Stimulated activated CD8-positive, alpha-beta memory T cell treated with anti-CD3 and anti-CD28 coated beads, Interleukin-2, amount 100 ng/mL, for 1 hour (primary cell): Measurements from ENCODE around the gene PPCDC.

Experiments used
- DNase-seq, 2 donors: peaks; one replicate each; pipeline ENCODE4 v3.0.0-alpha.2; 2020; ENCODE audit warnings: low read depth in 2 of 2

PPCDC gene

GRCh38 chr15:75043509-75044257 is 20.3 kb downstream of the PPCDC start:
- DNase-seq: no peak

- no peak for DNase-seq
Measured at GRCh38 chr15:75044258-75044878, 21.0 kb downstream of the PPCDC start.

- DNase-seq: no peak
Measured at GRCh38 chr15:75045332-75046015, 22.1 kb downstream of the PPCDC start.

- no peak for DNase-seq
Measured at GRCh38 chr15:75048394-75048793, 25.0 kb downstream of the PPCDC start.

- no peak for DNase-seq
Measured at GRCh38 chr15:75049392-75049791, 26.0 kb downstream of the PPCDC start.

- DNase-seq: no peak
Measured at GRCh38 chr15:75050283-75050682, 26.9 kb downstream of the PPCDC start.

- DNase-seq: no peak
Measured at GRCh38 chr15:75051191-75051608, 27.8 kb downstream of the PPCDC start.

GRCh38 chr15:75051711-75052110 is 28.3 kb downstream of the PPCDC start:
- DNase-seq: no peak

- no peak for DNase-seq
Measured at GRCh38 chr15:75052972-75053747, 29.8 kb downstream of the PPCDC start.

GRCh38 chr15:75053748-75054125 is 30.3 kb downstream of the PPCDC start:
- DNase-seq: no peak

GRCh38 chr15:75054172-75054897 is 30.9 kb downstream of the PPCDC start:
- DNase-seq: no peak

- DNase-seq: no peak
Measured at GRCh38 chr15:75056036-75056435, 32.6 kb downstream of the PPCDC start.

- no peak for DNase-seq
Measured at GRCh38 chr15:75058127-75058905, 34.9 kb downstream of the PPCDC start.

GRCh38 chr15:75059607-75060006 is 36.2 kb downstream of the PPCDC start:
- DNase-seq: no peak

GRCh38 chr15:75061272-75061671 is 37.9 kb downstream of the PPCDC start:
- DNase-seq: no peak

- no peak for DNase-seq
Measured at GRCh38 chr15:75062706-75063105, 39.3 kb downstream of the PPCDC start.

- DNase-seq: no peak
Measured at GRCh38 chr15:75063338-75063737, 39.9 kb downstream of the PPCDC start.

GRCh38 chr15:75063889-75064288 is 40.5 kb downstream of the PPCDC start:
- DNase-seq: no peak

- DNase-seq: no peak
Measured at GRCh38 chr15:75064846-75065245, 41.5 kb downstream of the PPCDC start.

GRCh38 chr15:75065467-75065850 is 42.1 kb downstream of the PPCDC start:
- DNase-seq: no peak
